ENCODE results near the gene YBEY.

YBEY gene

DNA sequence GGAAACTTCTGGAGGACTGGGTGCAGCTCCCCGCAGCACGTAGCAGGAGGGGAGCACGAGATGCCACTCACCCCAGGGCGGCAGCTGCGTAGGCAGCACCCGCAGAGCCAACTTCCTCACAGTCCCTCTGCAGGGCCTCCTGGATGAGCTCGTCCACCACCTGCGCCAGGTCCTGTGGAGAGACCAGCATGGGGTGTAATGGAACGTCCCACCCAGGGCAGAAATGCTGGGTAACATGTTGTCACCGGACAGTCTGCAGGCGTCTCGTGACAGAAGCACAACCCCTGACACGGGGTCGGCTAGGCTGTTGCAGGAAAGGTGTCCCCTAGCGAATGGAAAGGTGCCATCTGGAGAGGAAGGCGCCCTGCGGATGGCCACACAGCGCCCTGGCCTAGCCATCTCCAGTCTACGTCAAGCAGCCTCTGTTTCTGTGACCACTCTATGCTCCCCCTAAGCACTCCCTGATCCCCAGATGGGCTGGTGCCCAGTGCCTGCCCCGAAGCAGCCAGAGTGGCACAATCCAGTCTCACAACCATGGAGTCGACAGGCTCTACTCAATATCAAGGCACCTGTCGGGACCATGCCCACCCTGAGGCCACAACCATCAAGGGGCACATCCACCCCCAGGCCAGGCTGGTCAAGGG is 22.0 kb upstream of the YBEY start:
- DNase-seq (ENCODE audit: low read depth in 2 of 2), result no peak

DNA sequence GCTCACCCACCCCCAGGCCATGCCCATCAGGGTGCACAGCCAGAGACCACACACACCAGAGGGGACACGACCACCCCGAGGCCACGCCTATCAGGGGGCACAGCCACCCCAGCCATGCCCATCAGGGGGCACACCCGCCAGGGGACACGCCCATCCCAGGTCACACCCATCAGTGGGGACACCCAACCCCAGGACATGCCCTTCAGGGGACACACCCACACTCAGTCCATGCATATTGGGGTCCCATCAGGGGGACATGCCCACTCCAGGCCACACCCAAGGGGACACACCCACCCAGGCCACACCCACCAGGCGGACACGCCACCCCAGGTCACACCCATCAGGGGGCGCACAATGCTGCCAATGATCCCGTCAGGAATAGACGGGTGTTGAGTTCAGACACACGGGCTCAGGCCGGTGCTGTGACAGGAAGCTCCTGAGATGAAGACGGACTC is 21.4 kb upstream of the YBEY start:
- DNase-seq (ENCODE audit: low read depth in 2 of 2), result no peak

DNA sequence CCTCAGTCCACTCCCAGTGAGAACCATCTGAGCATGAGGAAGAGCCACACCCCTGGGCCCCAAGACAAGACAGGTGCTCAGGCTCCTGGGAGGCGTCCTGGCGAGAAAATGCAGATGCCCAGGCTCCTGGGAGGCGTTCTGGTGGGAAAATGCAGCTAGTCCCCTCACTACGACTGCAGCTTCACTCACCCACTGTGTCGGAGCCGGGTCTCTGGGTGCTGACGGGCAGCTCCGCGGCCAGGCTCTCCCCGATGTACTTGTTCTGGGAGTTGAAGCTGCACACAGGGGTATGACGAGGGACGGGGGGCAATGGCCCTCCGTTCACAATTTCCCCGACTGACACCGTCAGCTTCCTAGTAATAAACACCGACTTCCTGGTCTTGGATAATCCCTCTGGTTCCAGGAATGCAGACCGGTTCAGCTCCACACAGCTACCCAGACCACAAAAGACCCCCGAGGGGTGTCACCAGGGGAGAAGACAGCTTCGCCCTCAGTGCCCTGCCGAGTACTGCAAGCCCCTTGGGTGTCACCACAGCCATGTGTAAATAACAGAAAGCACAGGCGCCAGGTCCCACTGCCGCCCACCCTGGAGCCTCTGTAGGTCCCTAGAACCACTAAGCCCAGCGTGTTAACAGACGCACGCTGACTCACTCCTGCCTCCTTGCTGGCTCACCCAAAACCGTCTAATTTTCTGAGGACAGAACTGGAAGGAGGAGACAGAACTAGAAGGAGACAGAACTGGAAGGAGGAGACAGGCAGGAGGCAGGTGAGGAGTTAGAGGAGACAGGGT is 20.2 kb upstream of the YBEY start:
- no peak for DNase-seq (ENCODE audit: low read depth in 2 of 2)

DNA sequence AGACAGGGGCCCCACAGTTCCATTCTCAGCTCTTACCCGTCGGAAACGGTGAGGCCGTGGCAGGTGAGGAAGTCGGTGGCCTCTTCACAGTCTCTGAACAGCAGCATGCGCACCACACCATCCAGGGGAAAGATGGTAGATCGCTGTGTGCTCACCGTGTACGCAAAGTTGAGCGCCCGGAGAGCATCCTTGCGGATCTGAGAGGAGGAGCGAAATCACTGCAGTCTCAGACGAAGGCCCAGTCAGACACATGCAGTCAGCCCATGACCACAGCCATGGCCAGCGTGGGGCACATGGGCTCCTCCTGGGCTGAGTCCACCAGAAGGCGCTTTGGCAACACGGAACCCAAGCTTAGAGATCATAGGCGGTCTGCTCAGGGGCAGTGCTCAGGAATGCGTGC is 19.2 kb upstream of the YBEY start:
- no peak for DNase-seq (ENCODE audit: low read depth in 2 of 2)

DNA sequence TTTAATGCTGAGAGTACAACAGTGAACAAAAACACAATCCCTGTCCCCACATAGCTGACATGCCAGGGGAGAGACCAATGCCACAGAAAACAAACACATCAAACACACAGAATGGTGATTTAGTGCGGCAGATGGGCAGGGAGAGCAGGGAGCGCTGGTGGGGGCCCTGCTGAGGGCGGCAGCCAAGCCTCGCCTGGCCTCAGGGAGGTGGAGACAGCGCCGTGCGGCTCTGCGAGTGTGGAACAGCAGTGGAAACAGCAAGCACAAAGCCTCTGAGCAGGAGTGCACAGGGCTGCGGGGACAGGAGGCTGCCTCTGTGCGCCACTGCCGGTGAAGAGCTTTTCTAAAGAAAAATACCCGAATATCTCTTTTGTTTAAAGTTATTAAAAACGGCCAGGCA is 17.8 kb upstream of the YBEY start:
- DNase-seq (ENCODE audit: low read depth in 2 of 2), result no peak

DNA sequence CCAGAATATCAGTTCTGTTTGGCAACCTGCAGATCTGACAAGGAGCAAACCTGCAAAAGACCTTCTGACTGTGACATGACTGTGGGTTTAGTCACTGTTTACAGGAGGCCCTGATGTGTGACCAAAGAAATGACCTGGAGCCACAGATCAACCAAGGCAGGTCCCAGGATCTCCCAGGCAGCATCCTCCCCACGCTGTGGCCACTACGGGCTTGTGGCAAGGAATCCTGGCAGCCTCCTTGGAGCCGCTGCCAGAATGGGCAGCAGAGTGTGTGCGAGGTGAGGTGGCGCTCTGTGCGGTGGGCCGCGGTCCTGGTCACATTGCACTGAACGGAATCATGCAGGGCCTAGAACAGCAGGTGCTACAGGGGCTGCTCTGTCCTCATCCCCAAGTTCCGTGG is 16.7 kb upstream of the YBEY start:
- DNase-seq (ENCODE audit: low read depth in 2 of 2), result no peak

DNA sequence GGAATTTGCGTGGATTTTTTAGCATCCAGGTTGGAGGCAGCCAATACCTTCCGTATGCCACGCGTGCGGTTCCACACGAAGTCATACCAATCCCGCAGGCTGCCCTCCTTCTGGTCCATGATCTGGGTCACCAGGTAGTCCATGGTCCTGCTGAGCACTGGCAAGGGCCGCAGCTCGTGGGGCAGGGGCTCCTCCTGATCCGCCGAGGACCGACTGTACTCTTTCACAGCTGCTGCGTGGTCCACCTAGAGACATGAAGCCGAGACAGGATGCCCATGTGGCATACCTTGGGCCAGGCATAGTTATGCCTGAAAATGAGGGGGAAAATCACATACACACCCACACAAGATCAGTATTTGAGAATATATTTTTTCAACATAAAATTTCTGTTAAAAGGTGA is 12.8 kb upstream of the YBEY start:
- no peak for DNase-seq (ENCODE audit: low read depth in 2 of 2)

DNA sequence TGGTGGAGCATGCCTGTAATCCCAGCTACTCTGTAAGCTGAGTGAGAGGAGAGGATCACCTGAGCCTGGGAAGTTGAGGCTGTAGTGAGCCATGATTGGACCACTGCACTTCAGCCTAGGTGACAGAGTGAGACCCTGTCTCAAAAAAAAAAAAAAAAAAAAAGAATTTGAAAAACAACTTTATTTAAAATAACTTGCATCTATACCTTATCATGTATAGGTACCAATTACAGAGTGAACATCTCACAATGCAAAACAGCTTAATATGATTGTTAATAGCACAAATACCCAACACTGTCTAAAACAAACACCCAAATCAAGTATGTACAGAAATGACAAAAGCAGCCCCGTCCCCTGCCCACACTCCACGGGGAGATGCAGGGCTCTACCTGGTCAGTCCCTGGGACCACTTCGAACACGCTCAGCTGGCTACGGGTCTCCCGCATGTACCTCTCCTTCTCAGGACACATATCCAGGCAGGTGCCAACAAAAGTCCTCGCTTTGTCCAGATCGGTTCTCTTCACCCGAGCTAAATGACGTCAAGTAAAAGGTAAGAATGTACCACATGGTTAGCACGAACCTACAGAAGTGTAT is 11.2 kb upstream of the YBEY start:
- DNase-seq (ENCODE audit: low read depth in 2 of 2), result no peak

DNA sequence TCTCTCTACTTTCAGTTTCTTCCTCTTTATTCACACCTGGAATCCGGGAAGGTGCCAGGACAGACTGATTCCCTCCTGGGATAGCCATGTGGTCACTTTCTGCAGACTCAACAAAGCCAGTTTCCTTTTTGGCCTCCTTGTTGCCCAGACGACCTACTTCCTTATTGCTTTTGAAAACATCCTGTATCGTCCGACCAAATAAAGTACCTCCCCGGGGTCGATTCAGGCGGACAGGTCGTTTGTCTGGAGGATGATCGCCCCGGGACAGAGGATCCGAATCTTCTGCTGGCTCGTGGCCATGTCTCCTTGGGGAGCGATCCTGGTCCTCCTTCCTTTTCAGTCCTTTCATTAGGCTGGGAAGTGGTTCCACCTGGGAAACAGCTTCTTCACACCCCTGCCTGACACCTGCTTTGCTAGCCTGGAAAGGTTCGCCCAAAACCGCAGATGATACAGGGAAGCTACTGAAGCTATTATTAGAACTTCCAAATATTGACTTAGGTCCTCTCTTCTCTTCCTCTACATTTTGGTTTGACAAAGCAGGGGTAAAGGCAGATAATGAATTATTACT is 2.0 kb upstream of the YBEY start:
- DNase-seq (ENCODE audit: low read depth in 2 of 2), result no peak

DNA sequence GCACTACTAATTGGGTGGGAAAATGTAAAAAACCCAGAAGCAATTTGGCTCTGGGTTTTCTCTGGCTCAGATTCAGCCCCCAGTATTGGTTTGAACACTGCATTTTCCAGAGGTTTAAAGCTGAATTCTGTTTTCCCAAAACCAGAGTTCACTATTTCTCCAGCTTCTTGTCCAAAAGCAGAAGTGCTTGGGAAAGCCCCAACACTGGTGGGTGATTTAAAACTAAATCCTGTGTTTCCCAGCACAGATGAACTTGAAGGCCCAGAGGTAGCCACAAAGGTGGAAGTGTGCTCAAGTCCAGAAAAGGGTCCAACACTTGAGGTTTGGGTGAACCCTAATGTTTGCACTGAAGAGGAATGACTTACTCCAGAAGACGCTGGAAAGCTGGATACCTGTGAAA is 1.4 kb upstream of the YBEY start:
- DNase-seq (ENCODE audit: low read depth in 2 of 2), result no peak

DNA sequence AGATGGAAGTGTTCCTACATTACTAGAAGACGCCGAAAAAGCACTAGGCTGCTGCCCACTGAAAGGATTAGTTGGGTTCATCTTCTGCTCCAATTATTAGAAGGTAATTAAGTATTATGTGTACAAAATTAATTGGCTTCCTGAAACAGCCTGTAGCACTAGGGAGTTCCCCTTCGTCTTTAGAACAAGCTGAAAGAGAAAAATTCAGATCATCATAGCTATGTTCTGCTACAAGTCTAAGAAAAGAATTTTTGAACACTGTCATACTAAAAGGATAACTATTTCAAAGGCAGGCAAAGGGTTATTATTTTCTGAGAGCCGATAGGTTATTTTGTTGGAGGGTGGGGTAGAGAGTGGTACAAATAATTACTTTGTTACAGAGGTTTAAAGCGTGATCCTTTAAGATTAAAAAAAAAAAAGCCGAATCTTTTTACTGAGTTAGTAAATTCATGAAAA is 908 bp upstream of the YBEY start, which contains the start of gene MCM3AP:
Gene MCM3AP (minus strand): TSS at position 406 of the 456 bp plus-strand sequence. CDS start 325 bp downstream, at position 81.
- no peak for DNase-seq (ENCODE audit: low read depth in 2 of 2)

DNA sequence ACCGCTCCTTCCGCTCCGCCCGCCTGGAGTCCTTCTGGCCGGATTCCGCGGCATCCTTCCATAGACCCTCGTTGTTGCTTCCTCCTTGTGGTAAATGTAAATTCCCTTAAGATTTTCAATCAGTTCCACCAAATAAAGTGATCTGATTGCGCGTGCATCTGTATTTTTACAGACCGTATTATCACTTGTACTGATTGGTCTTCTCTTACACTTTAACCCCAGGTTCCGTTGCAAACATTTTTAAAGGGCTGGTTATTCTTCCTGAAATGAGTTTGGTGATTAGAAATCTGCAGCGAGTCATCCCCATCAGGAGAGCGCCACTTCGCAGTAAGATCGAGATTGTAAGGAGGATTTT is 483 bp downstream of the YBEY start:
- no peak for DNase-seq (ENCODE audit: low read depth in 2 of 2)

DNA sequence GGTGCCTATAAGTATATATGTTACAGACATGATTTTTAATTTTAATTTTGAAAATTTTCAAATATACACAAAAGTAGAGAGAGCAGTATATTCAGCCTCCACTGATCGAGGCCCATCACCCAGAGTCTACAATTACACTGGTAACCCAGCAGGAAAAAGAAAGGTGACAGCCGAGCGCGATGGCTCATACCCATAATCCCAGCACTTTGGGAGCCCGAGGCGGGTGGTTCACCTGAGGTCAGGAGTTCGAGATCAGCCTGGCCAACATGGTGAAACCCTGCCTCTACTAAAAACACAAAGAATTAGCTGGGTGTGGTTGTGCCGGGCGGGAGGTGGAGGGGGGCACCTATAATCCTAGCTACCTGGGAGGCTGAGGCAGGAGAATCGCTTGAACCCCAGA is 1.4 kb downstream of the YBEY start:
- DNase-seq (ENCODE audit: low read depth in 2 of 2), result no peak

DNA sequence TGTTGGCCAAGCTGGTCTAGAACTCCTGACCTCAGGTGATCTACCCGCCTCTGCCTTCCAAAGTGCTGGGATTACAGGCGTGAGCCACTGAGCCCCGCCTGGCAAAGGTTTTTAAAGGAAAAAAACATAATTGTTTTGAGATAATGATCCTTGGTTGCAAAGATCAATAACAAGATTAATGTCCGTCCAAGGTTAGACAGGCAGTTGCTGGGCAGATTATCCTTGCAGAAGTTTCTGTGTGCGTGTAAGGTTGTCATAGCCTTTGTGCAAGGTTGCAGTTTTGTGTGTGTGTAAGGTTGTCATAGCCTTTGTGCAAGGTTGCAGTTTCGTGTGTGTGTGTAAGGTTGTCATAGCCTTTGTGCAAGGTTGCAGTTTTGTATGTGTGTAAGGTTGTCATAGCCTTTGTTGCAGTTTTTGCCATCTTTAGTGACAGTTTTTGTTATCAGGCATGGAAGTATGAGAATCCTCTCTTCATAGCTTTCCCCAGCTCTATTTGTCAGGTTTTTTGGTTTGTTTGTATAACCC is 3.6 kb downstream of the YBEY start:
- DNase-seq (ENCODE audit: low read depth in 2 of 2), result no peak

DNA sequence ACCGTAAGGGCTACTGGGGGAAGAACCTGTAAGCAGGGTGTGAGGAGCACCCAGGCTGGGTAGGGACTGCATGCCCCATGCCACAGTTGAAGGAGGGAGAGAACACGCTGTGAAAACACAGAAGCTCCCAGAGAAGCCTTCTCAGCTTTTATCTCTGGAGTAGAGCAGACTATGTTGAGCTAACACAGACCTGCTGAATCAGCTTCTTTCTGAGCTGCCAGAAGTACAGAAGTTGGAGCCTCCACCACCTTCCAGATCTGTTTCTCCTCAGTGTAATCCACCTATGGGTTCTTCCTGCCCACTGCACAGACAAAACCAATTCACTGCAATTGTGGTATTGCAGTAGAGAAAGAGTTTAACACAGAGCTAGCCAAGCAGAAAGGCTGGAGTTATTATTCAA is 5.4 kb downstream of the YBEY start:
- no peak for DNase-seq (ENCODE audit: low read depth in 2 of 2)

DNA sequence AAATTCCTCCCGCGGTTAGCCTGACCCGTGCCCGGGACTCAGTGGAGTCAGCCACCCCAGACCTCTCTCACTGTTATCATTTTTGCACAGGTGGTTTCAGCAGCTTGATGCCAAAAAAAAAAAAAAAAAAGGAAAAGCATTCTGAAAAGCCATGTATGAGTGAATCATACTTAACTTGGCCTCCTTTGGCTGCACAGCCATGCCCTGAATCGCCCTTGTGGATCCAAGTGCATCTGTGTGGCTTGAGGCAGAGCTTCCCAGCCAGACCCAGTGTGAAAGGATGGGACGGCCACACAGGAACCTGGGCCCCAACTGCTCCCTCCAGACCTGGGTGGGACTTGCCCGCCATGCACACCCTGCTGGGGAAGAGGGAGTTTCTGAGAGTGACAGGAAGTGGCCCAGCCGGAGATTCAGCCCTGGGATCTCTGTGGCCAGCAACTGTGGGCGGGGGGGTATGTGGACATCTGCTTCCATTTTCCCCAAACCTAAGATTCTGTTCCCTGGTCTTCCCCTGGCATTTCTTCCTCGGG is 8.6 kb downstream of the YBEY start:
- DNase-seq (ENCODE audit: low read depth in 2 of 2), result no peak

DNA sequence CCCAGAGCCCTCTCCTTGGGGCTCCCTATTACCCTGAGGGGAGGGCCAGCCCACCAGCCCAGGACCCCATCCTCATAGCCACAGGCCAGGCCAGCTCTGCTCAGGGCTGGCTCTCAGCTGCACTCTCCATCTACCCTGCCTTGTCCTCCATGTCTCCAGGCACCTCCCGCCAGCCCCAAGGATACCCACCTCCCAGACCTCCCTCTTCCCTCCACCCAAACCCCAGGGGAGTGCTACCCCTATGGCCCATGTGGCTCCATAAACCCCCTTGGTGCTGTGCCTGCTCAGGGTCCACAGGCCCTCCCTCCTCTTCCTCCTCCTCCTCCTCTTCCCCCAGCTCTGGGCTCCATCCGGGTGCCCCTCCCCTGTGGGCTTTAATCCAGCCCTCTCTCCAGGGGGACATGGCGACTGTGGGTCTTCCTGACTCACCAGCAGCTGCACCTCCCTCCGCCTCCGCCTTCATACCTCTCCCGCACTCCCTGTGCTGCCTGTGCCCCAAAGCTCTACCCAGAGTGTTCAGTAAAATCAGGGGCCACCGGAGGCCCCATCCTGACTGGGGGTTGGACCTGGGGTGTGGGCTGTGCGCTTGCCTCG is 9.1 kb downstream of the YBEY start:
- no peak for DNase-seq (ENCODE audit: low read depth in 2 of 2)

DNA sequence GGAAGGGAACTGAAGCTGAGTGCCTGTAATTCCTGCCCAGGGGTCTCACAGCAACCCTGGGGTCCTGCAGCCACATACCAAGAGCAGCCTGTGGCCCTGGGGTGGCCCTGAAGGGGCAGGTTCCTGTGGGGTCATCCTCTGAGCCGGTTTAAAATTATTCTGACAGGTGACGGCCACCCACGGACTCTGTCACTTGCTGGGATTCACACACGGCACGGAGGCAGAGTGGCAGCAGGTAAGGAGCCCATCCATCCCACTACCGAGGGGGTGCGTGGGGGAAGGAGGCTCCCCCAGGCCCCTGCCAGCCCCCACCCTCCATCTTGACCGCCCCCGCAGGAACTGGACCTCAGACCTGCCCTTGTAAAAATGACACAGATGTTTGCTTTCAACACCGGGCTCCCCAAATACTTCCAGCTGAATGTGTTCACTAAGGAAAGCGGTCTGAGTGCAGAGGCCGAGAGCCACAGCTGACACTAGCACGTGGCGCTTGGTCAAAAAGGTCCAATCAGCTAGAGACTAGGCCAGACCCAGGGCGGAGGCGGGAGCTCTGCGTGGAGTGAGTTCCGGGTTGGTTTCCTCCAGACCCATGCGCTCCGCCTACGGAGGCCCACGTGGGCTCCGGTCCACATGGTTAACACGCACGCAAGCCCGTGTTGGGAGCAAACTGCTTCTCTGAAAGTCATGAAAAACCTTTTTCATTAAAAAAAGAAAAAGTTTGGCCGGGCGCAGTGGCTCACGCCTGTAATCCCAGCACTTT is 10.0 kb downstream of the YBEY start:
- peak; percentile 34 to 35 for DNase-seq (ENCODE audit: low read depth in 2 of 2)

DNA sequence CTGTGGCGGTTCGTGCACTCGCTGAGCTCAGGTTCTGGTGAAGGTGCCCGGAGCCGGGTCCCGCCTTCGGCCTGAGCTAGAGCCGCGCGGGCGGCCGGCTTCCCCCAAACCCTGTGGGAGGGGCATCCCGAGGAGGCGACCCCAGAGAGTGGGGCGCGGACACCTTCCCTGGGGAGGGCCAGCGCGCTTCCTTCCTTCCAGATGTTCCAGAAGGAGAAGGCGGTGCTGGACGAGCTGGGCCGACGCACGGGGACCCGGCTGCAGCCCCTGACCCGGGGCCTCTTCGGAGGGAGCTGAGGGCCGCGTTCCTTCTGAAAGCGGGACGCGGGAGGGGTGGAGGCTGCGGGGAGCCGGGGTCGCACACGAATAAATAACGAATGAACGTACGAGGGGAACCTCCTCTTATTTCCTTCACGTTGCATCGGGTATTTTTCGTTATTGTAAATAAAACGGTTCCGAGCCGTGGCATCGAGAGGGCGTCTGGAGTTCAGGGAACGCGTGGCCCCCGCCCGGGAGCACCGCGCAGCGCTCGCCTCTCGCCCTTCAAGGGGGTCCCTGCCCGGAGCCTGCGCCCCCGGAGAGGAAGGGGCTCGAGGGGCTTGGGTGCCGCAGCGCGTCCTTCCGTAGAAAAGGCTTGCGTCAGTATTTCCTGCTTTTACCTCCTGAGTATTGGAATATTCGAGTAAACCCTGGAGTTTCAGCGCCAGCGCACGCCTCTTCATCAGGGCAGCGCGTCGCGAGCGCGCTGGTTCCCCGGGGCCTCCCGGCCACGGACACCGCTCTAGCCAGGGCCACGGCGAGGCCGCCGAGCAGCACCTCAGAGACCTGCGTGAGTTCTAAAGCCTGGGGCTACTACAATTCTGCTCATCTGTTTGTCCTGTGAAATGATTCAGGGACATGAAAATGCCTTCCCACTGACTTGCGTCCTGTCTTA is 11.5 kb downstream of the YBEY start:
- DNase-seq (ENCODE audit: low read depth in 2 of 2), result no peak

DNA sequence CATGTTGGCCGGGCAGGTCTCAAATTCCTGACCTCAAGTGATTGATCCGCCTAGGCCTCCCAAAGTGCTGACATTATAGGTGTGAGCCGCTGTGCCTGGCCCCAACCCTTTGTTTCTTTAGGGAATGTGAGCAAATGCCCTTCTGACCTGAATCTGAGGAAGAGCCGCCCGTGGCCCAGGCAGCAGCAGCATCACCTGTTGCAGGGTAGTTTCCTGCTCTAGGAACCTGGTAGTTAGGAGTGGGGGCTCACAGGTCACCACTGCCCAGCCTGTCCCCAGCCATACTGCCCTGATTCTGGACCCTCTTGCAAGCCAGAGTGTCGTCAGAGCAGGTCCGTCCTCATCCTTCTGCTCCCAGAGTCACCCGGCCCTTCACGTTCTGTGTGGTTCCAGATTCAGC is 13.0 kb downstream of the YBEY start:
- no peak for DNase-seq (ENCODE audit: low read depth in 2 of 2)

All from activated CD4-positive, alpha-beta T cell treated with anti-CD3 and anti-CD28 coated beads for 24 hours (primary cell).